ENCODE measurements around the gene MT1M. TPM values are rescaled to one million over a fixed set of nuclear protein-coding genes. Genes with fewer than 3 reads are reported as not detected.

The MT1M gene
- total RNA-seq, 4 donors from 2014 or later: 2.7 to 48.3 (median 5.2) TPM; not detected in 1

GRCh38 chr16:56639045-56639444 lies 6.6 kb downstream of the MT1M start:
- Histone ChIP-seq H3K27me3 (peaks cover 72% of the 10 kb centered on the region), H3K27ac (peak overlapping the region in 1 of 4 donors; percentile 21), H3K4me1 (peaks cover 18 to 42% (median 31%) of the 10 kb centered on the region in 4 donors), H3K36me3 (no peaks in the 10 kb centered on the region), H3K9me3 (no peaks in the 10 kb centered on the region), H3K4me3 (no peak overlapping the region)
- intact Hi-C loops (cut with DNase I; ENCODE audit: low total_unique reads): no loop called here
- no peak for DNase-seq
- TF ChIP-seq EP300 (IDR thresholded peaks at IDR 0.05; ENCODE audit: low read depth): no peak
- TF ChIP-seq POLR2AphosphoS5 (IDR thresholded peaks at IDR 0.05): no peak
- TF ChIP-seq POLR2A (IDR thresholded peaks at IDR 0.05): no peak
- TF ChIP-seq CTCF (IDR thresholded peaks at IDR 0.05): no peak
- in situ Hi-C loops (cut with MboI; ENCODE audit: low pct_ligation_motif_present in 1 of 4, low pct_unique_long_range_greater_than_20kb in 1 of 4, low sequenced_read_pairs in 3 of 4): no loop called here
- WGBS, 2 donors (ENCODE audit: low coverage in 1 of 2): 57% methylated on average over 1 of the region's 1 CpG; no CpG with 5 or more reads in 1 of the 2 donors

- TF ChIP-seq CTCF (IDR thresholded peaks at IDR 0.05) (no peak), EP300 (IDR thresholded peaks at IDR 0.05; ENCODE audit: low read depth) (no peak), POLR2A (IDR thresholded peaks at IDR 0.05) (no peak), POLR2AphosphoS5 (IDR thresholded peaks at IDR 0.05) (no peak)
- in situ Hi-C loops (cut with MboI; ENCODE audit: low pct_ligation_motif_present in 1 of 4, low pct_unique_long_range_greater_than_20kb in 1 of 4, low sequenced_read_pairs in 3 of 4) (no loop called here), intact Hi-C loops (cut with DNase I; ENCODE audit: low total_unique reads) (no loop called here)
- Histone ChIP-seq H3K4me1 (peaks cover 18 to 39% (median 30%) of the 10 kb centered on the region in 4 donors), H3K27me3 (peaks cover 70% of the 10 kb centered on the region), H3K36me3 (no peaks in the 10 kb centered on the region), H3K27ac (no peak overlapping the region), H3K4me3 (no peak overlapping the region), H3K9me3 (no peaks in the 10 kb centered on the region)
- 60 to 80% methylated on average over 1 of the region's 1 CpG for WGBS, 2 donors (ENCODE audit: low coverage in 1 of 2)
- no peak for DNase-seq
Observed at GRCh38 chr16:56640076-56640475, 7.6 kb downstream of the MT1M start.

GRCh38 chr16:56641166-56641565 lies 8.7 kb downstream of the MT1M start:
- intact Hi-C loops (cut with DNase I; ENCODE audit: low total_unique reads): no loop called here
- peaks cover 64% of the 10 kb centered on the region for H3K27me3 ChIP-seq
- in situ Hi-C loops (cut with MboI; ENCODE audit: low pct_ligation_motif_present in 1 of 4, low pct_unique_long_range_greater_than_20kb in 1 of 4, low sequenced_read_pairs in 3 of 4): no loop called here

More at GRCh38 chr16:56641166-56641565, 8.7 kb downstream of the MT1M start:
- WGBS, 2 donors (ENCODE audit: low coverage in 1 of 2): 86 to 97% methylated on average over 2 of the region's 2 CpGs
- Histone ChIP-seq H3K9me3 (no peaks in the 10 kb centered on the region), H3K36me3 (no peaks in the 10 kb centered on the region), H3K4me1 (peaks cover 13 to 34% (median 24%) of the 10 kb centered on the region in 4 donors), H3K4me3 (no peak overlapping the region), H3K27ac (no peak overlapping the region)
- TF ChIP-seq POLR2A (IDR thresholded peaks at IDR 0.05) (no peak), CTCF (IDR thresholded peaks at IDR 0.05) (no peak), EP300 (IDR thresholded peaks at IDR 0.05; ENCODE audit: low read depth) (no peak), POLR2AphosphoS5 (IDR thresholded peaks at IDR 0.05) (no peak)
- no peak for DNase-seq
